Body of pancreas (tissue), 4 donors: ENCODE data around the gene DNAJC6. TPM values are rescaled to one million over a fixed set of nuclear protein-coding genes. Genes with fewer than 3 reads are reported as not detected.
A peak's percentile ranks its signal among the peaks of the same experiment; 100 is the strongest.

Experiments
- ATAC-seq: fragments of 150-250 bp; one replicate; pipeline ENCODE4 v1.9.1; 2016
- DNase-seq, 4 donors: peaks; one replicate each; pipeline ENCODE4 v3.0.0-alpha.2; 2019
- H3K27ac ChIP-seq, 4 donors: fragments of 200-600 bp; sonication (generic); 1 replicate in 3 of 4; 2 replicates in 1 of 4; pipeline versions ENCODE4 v1.5.1 to v1.6.1; 2016 to 2019; ENCODE audit warnings: mild to moderate bottlenecking in 1 of 4, mixed read lengths in 1 of 4, moderate library complexity in 1 of 4
- H3K27me3 ChIP-seq, 2 donors: fragments of 200-600 bp; sonication (generic); one replicate each; pipeline ENCODE4 v1.6.0; 2016; ENCODE audit warnings: mild to moderate bottlenecking in 1 of 2
- H3K36me3 ChIP-seq, 2 donors: fragments of 200-600 bp; sonication (generic); replicated peaks in 1 of 2; 2 replicates each; pipeline ENCODE4 v1.5.1; 2016; ENCODE audit warnings: low read depth in 2 of 2; ENCODE audit not compliant: insufficient read depth in 1 of 2
- H3K4me1 ChIP-seq: fragments of 200-600 bp; sonication (generic); one replicate; pipeline ENCODE4 v1.6.0; 2016
- H3K4me3 ChIP-seq, 2 donors: fragments of 200-600 bp; sonication (generic); 1 replicate in 1 of 2; 2 replicates in 1 of 2; pipeline ENCODE4 v1.5.1; 2016 to 2019
- H3K9me3 ChIP-seq, 3 donors: fragments of 200-600 bp; sonication (generic); 1 replicate in 2 of 3; 2 replicates in 1 of 3; pipeline ENCODE4 v1.5.1; 2016
- POLR2A ChIP-seq, 3 donors: fragments of 450-650 bp; IDR thresholded peaks; one replicate each; pipeline ENCODE4 v1.6.1; 2016; ENCODE audit warnings: antibody characterized with exemption in 3 of 3, mild to moderate bottlenecking in 2 of 3
- WGBS, 2 donors: methylation state at CpG; one replicate each; pipeline ENCODE4 v1.1.5; 2017; 5-methylcytosine and 5-hydroxymethylcytosine counted together
- intact Hi-C: fragments of 100-400 bp; cut with DNase I; formaldehyde crosslinking; loops from one replicate; pipeline ENCODE4 v1.15.1; 2023
- total RNA-seq, 2 donors: library from RNA; depleted of rRNA; stranded (reverse); fragments of >200 nt; gene quantifications; one replicate each; pipeline ENCODE4 v1.1.0, GENCODE V29; 2016
- TF ChIP-seq, protein P1 (sequence below), 7 experiments: fragments of 450-650 bp in 4 of 7; fragments of 200-600 bp in 3 of 7; sonication (generic) in 3 of 7; IDR thresholded peaks; one replicate each; pipeline ENCODE4 v1.5.1; 2016 to 2019; ENCODE audit warnings: antibody characterized with exemption in 7 of 7

The DNAJC6 gene
- total RNA-seq, 2 donors from 2014 or later = 0.99 to 2.3 TPM

DNA sequence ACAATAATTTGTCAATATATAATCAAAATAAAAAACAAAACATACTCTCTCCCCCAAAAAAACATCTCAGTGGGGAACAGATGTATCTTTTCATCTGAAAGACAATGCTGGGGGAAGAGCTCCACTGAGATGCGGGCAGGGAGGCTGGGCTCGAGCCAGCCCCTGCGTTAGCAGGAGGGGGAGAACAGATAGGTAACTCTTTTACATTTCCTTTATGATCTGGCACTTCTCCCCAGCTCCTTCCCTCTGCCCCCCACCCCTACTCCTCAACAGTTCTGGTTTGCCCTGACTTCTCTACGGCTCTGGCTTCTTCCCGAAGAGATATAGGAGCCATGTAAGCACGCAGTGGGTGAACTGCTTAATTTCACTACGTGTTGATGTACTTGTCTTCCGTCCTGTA, 123.6 kb downstream of the DNAJC6 start:
- Histone ChIP-seq H3K4me3 (no peak overlapping the region), H3K9me3 (no peaks in the 10 kb centered on the region), H3K27ac (no peak overlapping the region), H3K36me3 (peaks cover 5 to 7% of the 10 kb centered on the region in 2 donors), H3K27me3 (no peaks in the 10 kb centered on the region), H3K4me1 (no peaks in the 10 kb centered on the region)
- DNase-seq = no peak
- ATAC-seq = no peak
- intact Hi-C loops = no loop called here
- TF ChIP-seq, protein P1, sequence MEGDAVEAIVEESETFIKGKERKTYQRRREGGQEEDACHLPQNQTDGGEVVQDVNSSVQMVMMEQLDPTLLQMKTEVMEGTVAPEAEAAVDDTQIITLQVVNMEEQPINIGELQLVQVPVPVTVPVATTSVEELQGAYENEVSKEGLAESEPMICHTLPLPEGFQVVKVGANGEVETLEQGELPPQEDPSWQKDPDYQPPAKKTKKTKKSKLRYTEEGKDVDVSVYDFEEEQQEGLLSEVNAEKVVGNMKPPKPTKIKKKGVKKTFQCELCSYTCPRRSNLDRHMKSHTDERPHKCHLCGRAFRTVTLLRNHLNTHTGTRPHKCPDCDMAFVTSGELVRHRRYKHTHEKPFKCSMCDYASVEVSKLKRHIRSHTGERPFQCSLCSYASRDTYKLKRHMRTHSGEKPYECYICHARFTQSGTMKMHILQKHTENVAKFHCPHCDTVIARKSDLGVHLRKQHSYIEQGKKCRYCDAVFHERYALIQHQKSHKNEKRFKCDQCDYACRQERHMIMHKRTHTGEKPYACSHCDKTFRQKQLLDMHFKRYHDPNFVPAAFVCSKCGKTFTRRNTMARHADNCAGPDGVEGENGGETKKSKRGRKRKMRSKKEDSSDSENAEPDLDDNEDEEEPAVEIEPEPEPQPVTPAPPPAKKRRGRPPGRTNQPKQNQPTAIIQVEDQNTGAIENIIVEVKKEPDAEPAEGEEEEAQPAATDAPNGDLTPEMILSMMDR (IDR thresholded peaks at IDR 0.05) = no peak
- TF ChIP-seq POLR2A (IDR thresholded peaks at IDR 0.05) = no peak
- 76% methylated on average over 8 of the region's 8 CpGs for WGBS, 2 donors

DNA sequence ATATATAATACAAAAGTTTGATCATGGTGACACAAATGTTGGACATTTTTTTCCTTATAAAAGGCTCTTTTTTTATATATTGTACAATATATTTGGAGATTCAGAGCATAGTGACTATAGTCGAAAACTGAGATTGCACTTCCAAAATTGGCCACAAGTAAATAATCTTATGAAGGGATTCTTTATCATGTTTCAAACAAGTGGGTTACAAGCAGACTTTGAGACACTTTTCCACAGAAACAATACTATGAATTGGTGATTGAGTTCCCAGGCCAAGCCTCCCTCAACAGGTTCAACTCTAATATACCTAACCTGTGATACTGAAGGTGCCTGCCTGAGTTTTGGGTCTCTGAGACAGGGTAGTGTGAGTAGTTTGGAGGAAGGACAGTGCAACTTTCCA, 124.9 kb downstream of the DNAJC6 start:
- no peak overlapping the region for H3K27ac ChIP-seq
- no peak overlapping the region for H3K4me3 ChIP-seq
- H3K4me1 ChIP-seq = no peaks in the 10 kb centered on the region
- no peaks in the 10 kb centered on the region for H3K9me3 ChIP-seq
- ATAC-seq (no peak), DNase-seq (no peak)
- TF ChIP-seq, protein P1 (IDR thresholded peaks at IDR 0.05) = peak in 1 of 7 experiments; percentile 9
- TF ChIP-seq POLR2A (IDR thresholded peaks at IDR 0.05) = no peak
- H3K36me3 ChIP-seq = peaks cover 5 to 7% of the 10 kb centered on the region in 2 donors
- H3K27me3 ChIP-seq = no peaks in the 10 kb centered on the region
- WGBS, 2 donors = 89 to 93% methylated on average over 1 of the region's 1 CpG
- intact Hi-C loops = no loop called here

DNA sequence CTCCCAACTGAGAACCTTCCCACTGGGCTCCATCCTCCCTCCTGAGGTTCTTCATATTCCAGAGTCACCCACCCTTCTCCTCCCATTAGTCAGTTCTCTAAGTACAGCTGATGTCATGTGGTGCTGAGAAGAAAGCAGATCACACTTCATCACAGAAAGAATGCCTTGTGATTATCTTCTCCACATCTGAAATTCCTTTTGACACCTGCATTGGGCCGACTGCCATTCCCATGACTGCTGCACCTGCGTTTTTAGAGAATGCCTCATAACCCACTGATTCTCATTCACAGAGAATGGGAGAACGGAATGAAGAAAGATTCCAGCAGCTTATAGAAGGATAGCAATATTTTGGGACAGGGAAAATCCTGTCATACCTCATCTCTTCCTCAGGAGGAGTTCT, 125.4 kb downstream of the DNAJC6 start:
- no peak for ATAC-seq
- Histone ChIP-seq H3K27me3 (no peaks in the 10 kb centered on the region), H3K27ac (no peak overlapping the region), H3K4me3 (no peak overlapping the region), H3K9me3 (no peaks in the 10 kb centered on the region), H3K4me1 (no peaks in the 10 kb centered on the region), H3K36me3 (peaks cover 5 to 7% of the 10 kb centered on the region in 2 donors)
- no peak for TF ChIP-seq POLR2A (IDR thresholded peaks at IDR 0.05)
- TF ChIP-seq, protein P1 (IDR thresholded peaks at IDR 0.05) = no peak
- 58 to 64% methylated on average over 3 of the region's 3 CpGs for WGBS, 2 donors
- no peak for DNase-seq
- intact Hi-C loops = no loop called here

DNA sequence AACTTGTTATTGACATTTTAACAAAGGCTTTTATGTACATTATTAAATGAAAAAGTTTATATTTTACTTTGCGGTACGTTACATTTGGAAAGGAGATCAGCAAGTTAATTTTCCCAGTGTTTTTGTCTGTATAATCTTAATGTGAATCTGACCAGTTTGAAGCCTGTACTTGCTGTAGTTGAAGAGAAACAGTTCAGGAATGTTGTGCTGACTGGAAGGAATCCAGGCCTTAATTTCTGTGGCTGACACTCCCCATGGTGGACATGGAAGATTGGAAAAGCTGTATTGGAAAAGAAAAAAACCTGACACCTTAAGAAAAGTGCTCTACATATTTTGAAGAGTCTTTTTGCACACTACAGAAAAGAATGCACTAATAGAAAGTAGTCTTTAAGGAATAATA, 126.6 kb downstream of the DNAJC6 start:
- intact Hi-C loops = no loop called here
- no peak overlapping the region for H3K27ac ChIP-seq
- no peaks in the 10 kb centered on the region for H3K4me1 ChIP-seq
- H3K4me3 ChIP-seq = no peak overlapping the region
- WGBS, 2 donors = 62 to 74% methylated on average over 2 of the region's 2 CpGs
- no peaks in the 10 kb centered on the region for H3K27me3 ChIP-seq
- peaks cover 5 to 7% of the 10 kb centered on the region in 2 donors for H3K36me3 ChIP-seq
- ATAC-seq (no peak), DNase-seq (no peak)
- no peak for TF ChIP-seq POLR2A (IDR thresholded peaks at IDR 0.05)
- no peaks in the 10 kb centered on the region for H3K9me3 ChIP-seq

DNA sequence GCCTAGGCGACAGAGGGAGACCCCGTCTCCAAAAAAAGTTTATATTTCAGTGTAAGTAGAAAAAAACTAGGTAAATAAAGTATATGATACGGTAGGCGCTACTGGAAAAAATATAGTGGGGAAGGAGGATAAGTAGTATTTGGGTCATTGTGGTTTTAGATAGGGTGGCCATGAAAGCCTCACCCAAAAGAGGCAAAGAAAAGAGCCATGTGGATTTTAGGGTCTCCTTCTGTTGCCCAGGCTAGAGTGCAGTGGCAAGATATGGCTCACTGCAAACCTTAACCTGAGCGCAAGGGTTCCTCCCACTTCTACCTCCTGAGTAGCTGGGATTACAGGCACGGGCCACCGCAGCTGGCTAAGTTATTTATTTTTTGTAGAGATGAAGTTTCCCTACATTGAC, 128.3 kb downstream of the DNAJC6 start:
- Histone ChIP-seq H3K4me3 (no peak overlapping the region), H3K36me3 (peaks cover 0 to 2% of the 10 kb centered on the region in 2 donors), H3K4me1 (peaks cover 7% of the 10 kb centered on the region), H3K27ac (no peak overlapping the region), H3K27me3 (no peaks in the 10 kb centered on the region), H3K9me3 (no peaks in the 10 kb centered on the region)
- DNase-seq (no peak), ATAC-seq (no peak)
- intact Hi-C loops = no loop called here
- 94 to 96% methylated on average over 7 of the region's 7 CpGs for WGBS, 2 donors
- TF ChIP-seq POLR2A (IDR thresholded peaks at IDR 0.05) = no peak
- TF ChIP-seq, protein P1 (IDR thresholded peaks at IDR 0.05) = no peak
